HG03196 (cell line): ENCODE data around the gene CD164L2.

Source experiments
- ATAC-seq: cut with Tn5 transposase; IDR thresholded peaks from one replicate; pipeline ENCODE4 v1.9.1; 2021; ENCODE audit not compliant: unreplicated experiment

CD164L2 gene

DNA sequence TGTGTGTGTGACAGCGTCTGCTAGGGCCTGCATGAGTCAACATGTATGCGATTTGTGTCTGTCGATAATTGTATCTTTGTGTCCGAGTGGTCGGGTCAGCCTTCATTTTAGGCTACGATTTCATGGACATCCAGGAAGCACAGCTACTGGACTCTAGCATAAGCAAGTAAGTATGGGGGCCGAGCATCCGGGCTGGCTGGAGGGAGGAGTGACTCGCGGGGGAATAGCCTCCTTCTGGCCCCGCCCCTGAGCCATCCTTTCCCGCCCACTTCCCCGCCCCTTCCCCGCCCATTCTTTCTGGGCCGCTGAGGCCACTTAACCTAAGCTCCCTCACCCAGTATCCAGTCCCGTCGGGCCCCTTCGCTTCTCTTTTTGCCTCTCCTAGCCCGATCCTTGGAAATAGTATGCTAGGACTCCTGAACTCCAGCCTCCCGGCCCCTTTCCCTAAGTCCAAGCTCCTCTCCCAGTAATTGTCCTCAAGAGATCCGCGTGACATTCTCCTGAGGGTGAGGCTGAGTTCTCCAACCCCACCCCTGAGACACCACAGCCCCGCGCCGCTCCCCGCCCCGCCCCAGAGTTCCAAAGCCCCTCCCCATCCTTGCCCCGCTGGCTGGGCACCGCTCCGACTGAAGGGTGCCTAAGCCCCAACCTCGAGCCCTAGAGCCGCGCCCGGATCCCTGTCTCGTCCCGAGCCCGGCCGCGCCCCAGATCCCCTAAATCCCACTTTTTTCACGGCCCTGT lies 17.6 kb downstream of the CD164L2 start:
- no peak for ATAC-seq

DNA sequence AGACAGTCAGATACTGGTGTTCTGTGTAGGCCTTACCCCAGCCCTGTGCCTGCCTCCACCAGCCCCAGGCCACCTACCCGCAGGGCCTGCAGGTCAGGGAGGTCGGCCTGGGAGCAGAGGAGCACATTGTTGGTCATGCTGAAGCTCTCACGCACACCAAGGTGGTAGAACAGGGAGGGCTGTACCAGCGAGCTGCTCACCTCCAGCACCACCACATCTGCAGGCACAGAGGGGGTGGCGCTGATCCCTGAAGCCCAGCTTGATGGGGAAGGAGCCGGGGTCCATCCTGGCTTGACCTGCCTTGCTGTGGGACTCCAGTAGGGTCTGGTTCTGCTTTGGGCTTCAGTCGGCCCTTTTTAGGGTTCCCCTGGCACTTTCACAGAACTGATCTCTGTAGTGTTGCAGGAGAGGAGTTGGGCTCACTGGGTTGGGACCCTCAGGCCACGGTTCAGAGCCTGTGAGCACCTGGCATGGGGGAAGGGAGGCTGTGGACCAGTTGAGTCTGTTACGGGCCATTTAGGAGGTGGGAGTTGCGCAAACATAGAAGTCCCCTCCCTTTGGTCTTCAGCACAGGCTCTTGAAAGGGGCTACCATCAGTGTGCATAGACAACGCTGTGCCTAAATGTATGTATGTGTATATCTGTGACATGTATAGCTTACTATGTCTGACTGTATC lies 18.3 kb downstream of the CD164L2 start:
- no peak for ATAC-seq

DNA sequence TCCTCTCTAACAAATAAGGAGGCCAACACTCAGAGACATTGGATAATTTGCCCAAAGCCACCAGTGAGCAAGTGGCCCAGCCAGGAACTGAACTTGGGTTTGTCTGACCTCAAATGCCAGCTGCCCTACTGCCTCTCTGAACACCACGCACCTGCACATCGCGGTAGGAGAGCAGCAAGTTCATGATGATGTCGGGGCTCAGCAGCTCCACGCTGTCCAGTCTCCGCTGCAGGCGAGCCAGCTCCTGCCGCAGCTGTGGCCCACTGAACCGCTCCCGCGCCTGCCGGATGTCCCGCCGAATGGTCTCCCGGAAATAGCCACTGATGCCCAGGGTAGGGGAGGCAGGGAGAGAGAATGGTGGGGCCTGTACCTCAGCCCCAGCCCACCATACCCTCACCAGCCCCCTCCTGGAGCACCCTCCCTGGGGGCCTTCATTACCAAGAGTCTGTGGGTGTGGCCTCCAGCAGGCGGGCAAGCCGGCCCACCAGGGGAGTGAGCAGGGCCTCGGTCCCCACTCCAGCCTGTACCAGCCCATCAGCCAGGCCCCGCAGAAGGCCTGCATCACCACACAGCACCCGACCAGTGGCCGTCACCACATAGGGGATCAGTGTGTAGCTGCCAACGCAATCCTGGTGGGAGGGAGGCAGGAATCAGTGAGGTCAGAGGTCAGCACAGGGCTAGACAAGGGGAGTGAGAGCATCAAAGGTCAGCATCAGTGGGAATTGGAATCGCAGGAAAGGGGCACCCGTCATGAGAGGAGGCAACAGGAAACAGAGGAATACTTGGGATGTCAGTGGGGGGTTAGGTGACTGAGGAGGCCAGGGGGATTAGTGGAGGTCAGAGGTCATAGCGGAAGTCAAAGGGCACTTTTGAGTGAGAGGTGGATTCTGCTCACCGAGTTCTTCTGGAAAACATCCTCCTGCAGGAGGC lies 19.1 kb downstream of the CD164L2 start:
- no peak for ATAC-seq

DNA sequence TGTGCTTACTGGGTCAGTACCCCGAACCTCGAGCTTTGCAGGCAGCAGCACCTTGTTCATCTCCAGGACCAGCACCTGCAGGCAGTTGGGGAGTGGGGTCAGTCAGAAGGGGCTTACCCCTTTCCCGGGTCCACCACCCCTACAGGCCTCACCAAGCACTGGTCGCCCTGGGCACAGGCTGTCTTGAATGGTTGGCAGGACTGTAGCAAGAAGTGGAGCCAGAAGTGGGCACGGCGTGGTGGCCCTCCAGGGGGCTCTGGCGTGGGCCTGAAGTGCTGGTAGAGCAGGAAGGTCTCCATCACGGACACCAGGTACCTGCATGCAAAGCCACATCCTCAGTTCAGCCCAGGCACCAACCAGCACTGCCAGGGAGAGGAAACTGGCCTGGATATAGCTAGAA lies 21.6 kb downstream of the CD164L2 start:
- no peak for ATAC-seq

DNA sequence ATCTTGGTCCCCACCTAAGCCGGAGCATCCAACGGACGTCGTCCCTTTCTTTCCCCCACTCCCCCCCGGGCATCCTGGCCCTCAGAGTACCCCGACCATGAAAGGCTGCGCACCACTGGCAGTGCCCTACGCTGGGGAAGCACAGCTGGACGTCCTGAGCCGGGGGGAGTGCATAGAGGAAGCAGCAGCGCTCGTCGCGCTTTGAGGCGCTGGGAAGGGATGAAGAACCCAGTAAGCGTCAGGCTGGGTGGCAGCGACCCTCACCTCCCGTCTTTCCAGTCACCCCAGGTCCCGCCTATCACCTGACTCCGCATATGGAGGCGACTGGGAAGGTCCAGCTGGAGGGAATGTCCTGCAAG lies 22.1 kb downstream of the CD164L2 start:
- ATAC-seq: no peak

DNA sequence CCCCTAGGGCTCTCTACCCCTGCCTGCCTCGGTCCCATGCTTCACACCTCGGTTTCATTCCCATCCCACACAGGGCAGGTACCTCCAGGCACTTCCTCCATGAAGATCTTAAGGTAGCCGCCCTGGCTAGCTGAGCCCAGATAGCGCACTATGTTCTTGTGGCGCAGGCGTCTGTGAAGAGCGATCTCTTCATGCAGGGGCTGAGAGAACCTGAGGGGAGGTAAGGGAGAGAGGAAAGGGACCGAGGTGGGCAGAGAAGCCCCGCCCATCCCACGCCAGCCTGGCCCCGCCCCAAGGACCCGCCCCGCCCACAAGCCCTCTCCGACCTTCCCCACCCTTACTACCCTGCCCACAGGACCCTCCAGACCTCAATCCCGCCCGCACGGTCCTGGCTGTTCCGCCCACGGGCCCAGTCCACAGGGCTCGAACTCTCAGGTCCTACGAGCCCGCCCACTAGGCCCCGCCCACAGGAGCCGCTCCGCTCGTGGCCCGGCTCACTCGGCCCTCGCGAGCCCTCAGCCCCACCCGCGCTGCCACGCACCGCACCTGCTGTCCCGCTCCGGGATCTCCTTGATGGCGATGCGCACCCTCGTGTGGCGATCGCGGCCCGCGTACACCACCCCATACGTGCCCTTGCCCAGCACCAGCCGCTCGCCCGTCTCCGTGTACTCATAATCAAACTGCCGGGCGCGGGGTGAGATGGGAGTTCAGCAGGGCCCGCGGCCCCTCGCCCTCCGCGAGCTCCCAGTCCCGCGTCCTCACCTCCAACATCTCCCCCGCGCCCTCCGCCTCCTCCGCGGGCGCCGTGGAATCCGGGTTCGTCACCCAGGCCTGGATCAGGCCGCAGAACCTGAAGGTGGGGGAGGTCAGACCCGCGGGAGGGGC lies 22.7 kb downstream of the CD164L2 start:
- ATAC-seq: no peak

DNA sequence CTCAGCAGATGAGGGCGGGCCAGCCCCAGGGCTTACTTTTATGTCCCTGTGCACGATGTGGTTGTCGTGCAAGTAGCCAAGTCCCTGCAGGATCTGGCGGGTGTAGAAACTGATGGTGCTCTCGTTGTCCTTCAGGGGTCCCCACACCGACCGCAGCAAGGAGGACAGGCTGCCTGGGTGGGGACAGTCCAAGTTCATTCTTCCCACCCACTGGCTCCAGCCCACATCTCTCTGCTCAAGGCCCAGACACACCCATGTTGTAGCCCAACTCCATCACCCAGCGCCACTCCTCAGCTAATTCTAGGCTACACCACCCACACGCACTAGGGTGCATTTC lies 23.3 kb downstream of the CD164L2 start:
- no peak for ATAC-seq

DNA sequence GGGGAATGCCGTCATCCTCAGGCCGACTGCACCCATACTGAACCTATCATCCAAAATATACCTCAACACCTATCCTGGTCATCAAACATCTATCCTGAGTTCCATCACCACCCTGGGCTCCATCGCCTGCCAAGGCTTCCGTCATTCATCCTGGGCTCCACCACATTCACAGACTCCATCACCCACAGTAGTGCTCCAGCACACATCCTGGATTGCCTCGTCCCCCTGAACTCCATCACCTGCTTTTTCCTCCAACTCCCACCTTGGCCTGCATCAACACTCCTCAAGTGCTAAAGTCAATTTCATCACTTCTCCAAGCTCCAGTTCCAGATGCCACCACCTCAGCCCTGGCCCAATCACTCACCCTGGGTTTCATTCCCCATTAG lies 24.2 kb downstream of the CD164L2 start:
- no peak for ATAC-seq

DNA sequence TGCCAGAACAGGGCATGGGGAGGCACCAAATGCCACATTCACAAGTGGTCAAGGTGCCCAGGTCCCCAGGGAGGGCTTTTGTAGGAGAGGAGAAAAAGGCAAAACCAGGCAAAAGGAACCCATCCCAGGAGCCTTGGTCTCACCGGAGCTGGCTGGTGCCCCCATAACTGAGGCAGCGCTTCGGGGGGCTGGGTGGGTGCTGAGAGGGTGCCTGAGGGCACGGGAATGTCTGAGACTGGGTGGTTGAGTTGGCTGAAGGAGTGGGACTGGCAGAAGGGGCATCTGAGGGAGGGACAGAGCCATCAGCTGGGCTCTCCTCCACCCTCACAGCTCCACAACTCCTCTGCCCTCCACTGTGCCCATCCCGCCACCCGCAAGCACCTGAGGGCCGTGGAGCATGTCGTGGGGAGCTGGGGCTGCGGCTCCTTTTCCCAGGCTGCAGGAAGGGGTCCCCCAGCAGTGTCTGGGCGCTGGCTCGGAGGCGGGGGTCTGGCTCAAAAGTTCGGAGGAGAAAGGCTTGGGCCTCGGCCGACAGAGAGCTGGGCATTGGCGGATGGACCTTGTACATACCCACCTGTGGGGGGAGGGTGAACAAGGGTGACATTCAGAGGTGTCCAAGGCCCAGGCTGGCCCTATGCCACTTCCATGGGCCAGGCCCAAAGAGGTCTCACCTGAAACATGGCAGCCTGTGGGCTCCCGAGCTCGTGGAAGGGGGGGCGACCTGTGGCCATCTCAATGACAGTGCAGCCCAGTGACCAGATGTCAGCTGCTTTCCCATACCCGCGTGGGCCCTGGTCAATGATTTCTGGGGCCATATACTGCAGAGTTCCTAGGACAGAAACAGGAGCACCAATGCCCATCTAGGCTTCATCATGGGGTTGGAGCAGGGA lies 24.9 kb downstream of the CD164L2 start:
- ATAC-seq: no peak

DNA sequence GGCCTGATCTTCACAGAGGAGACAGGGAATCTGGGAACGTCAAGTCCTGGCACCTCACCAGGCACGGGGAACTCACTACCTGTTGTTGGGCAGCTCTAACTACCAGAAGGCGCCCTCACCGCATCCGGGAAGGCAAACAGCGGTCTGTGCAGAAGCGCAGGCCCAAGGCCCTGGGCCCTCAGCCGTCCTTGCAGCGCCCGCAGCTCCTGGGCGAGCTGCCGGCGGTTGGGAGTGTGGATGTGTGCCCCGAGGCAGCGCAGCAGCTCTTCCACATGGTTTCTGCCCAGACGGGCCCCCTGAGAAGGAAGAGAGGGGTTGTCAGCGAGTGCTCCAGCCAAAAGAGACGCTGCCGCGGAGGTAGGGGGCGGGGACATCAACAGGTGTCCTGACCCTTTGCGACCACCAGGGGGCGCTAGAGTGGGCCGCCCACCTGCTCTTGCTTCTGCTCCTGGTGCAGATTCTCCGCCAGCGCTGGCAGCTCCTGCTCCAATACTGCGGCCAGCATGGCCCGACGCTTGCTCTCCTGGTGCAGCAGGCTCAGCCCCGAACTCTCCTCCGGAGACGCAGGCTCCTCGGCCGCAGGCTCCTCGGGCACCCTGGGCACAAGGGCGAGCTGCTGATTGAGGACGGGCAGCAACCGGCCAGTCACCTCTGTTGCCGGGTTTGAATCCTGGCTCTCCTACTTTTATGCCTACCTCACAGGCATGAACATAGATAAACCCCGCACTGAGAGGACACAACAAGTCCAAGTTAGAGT lies 25.7 kb downstream of the CD164L2 start:
- ATAC-seq: no peak

DNA sequence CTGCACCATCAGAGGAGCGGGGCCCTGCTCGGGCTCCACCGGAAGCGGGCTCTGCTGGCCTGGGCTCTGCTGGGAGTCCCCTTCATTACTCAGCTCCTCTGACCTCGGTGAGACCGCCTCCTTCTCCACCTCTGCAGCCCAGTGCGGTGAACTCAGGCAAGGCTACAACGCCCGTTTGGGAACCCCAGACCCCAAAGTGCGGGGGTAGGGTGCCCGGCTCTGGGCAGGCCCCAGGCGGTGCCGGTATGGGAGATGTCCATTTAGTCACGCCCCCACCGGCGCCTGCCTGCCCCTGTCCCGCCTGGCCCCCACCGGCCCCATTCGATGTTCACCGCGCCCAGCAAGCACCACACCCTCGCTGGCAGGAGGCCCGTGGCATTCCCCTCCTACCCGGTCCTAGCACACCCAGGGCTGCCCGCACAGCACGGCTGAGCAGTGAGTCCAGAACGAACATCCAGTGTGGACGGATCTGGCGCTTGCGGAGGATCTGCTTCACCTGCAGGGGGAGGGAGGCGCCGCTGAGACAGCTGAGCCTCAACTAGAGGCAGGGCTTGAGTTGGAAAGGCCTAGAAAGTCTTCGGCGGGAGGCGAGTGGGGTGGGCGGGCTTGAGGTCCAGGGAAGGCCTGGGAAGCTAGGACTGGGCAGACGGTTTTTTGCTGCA lies 26.4 kb downstream of the CD164L2 start:
- ATAC-seq: no peak

DNA sequence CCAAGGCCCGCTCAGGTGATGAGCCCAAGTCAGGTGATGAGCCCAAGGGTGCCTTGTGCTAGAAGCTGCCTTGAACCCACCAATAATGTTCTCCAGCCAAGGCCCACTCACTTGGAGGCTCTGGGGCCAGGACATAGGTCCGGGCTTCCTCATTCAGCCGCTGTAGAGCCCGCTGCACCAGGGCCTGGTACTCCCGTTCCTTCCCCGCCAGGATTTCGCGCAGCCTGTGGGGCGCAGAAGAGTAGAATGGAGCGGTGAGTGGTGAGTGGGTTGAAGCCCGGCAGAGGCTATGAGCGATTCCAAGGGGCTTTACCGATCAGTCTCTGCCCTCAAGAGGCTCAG lies 26.9 kb downstream of the CD164L2 start:
- ATAC-seq: no peak

DNA sequence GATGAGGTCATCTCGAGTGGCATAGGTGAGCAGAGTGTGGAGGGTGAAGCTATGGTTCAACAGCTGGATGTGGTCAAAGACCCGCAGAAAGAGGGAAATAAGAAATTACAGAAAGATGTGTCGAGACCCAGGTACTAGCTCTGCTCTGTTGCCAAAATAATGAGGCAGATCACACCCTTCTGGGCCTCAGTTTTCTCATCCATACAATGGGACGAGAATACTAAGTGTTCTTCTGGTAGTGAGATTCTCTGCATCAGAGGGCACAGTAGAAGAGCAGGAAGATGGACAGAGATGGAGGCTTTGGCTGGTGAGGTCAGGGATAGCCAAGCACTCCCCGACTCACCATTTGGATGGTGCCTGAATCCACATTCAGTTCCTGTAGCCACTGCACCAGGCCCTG lies 27.4 kb downstream of the CD164L2 start:
- ATAC-seq: no peak

DNA sequence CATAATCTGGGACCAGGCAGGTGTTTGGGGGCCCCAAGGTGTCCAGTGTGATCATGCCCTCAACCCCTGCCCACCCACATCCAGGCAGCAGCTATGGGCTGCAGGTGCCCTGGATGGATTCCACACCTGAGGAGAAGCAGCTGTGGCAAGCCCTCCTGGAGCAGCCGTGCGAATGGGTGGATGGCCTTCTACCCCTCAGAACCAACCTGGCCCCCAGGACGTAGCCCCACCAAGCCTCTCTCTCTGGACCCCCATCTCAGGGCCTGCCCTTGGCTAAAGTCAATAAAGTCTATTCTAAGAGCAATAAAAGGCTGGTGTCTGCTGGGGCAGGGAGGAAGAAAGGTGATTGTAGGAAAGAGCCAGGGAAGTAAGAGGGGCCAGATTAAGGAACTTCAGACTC lies 29.5 kb downstream of the CD164L2 start:
- no peak for ATAC-seq

DNA sequence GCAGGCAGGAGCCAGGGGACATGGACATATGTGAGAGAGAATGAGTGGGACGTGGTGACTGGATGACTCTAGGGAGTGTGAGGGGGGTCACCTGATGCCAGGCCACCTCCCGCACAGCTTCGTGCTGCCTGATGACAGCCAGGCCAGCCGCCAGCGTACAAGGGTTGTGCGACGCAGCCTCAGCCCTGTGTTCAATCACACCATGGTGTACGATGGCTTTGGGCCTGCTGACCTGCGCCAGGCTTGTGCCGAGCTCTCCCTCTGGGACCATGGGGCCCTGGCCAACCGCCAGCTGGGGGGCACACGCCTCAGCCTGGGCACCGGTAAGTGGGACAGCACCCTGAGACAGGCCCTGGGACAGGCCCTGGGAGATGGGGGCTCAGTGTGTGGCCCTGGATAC lies 30.0 kb downstream of the CD164L2 start:
- ATAC-seq: no peak

DNA sequence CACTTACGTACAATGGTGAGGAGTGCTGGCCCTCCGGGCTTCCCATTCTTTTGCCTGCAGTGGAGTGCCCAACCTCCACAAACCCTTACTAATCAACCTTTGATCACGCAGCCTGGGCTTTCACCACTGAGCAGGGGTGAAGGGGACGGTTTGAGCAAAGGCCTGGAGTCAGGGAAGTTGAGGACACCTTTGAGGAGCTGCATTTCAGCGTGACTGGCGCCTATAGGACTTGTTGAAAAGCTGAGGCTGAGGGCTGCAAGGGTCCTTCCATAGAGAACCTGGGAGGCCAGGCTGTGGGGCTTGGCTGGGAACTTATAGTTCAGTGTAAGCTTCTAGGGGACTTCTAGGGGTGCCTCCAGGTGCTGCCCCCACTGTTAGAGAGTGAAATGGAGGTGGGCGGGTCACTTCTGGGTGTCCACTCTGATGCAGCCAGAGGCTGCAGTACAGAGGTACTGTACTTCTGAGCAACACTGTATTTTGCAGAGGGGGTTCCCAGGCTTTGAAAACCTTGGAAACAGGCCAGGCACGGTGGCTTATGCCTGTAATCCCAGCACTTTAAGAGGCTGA lies 31.5 kb downstream of the CD164L2 start:
- no peak for ATAC-seq

DNA sequence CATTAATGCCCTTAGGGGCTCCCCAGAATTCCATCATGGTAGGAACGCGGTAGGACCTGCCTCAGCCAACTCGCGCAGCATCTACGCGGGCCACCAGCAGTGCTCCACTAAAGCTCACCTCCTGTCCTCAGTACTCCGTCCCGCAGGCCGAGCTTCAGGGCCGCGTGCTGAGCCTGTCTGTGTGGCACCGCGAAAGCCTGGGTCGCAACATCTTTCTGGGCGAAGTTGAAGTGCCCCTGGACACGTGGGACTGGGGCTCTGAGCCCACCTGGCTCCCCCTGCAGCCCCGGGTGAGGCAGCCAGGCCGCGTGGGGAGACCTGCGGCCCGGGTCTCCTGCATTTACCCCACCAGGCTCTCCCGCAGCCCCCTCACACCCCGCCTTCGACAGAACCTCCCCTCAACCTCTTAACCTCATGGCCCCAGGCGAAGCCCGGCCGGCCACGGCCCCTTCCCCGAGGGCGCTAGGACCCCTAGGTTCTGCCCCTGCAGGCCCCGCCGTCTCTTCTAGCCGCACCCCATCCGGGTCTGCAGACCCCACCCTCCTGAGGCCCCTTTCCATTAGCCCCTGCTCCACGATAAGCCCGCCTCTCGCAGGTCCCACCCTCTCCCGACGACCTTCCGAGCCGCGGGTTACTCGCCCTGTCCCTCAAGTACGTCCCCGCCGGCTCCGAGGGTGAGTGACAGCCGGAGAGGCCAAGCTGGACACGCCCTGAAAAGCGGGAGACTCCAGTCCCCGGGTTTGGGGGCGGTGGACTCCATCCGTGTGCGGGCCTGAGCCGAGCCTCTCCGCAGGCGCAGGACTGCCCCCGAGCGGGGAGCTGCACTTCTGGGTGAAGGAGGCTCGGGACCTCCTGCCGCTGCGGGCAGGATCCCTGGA lies 32.2 kb downstream of the CD164L2 start:
- ATAC-seq: no peak
